GM19452 (cell line): ENCODE results near the gene B4GALNT4.
"Not testable (repeated sequence)": the region's sequence is repeated elsewhere in the genome, so short reads cannot be mapped to it uniquely, and the experiment has no call there.

Experiments
- ATAC-seq: cut with Tn5 transposase; IDR thresholded peaks from one replicate; pipeline ENCODE4 v1.9.1; 2021; ENCODE audit not compliant: unreplicated experiment

The B4GALNT4 gene

DNA sequence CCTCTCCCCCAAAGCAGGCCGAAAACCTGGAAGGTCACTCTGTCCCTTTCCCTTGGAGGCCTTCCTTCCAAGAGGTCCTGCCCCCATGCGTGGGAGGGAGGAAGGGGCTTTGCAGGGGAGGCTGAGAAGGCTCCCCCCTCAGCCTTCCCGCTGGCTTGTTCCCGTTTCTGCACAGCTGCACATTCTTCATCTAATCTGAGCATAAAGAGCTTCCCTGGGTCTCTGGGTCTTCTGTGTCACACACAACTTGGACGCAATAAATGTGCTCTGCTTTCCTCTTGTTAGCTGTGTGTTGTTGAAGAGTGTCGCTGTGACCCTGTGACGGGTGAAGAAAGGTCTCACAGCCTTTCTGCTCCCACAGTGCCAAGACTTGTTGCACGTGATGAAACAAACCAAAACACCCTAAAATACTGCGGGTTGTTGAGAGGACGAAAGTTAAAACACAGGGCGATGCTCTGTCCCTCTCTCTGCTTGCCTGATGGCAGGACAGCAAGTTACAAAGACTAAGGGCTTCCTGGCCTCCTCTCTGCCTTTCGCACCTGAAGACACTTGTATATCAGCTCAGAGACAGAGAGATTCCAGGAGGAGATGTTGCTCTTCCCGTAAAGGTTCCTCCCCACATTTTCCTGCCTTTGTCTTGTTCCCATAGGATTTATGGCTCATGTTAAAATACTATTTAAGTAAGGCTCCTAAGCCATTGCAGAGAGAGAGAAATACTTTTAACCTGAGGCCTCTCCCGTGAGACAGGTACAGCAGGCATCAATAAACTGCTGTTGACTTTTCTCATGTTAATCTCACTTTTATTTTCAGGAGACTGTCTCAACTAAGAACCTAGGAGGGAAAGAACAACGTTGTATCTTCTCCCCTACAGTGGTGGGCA lies 33.3 kb upstream of the B4GALNT4 start:
- no peak for ATAC-seq

DNA sequence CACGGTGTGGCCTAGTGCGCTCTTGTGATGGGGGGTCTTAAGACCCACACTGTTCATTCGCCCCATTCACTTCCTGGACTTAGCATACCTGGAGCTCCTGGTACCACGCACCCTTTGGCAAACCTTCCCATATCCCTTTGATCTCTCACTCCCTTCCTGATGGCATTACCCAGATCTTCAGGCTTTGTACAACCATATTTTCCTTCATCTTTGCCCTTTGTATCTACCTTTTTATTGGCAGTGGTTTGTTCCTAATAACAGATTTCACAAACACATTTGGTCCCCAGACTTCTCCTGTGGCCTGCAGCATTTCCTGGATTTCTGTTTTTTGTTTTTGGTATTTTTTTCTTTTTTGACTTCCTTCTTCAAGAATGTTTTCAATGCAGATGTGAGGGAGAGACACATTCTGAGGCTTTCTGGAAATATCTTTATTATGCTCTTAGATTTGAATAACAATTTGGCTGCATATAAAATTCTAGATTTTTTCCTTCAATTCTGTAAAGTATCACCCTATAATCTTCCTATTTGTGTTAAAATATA lies 32.6 kb upstream of the B4GALNT4 start:
- no peak for ATAC-seq

DNA sequence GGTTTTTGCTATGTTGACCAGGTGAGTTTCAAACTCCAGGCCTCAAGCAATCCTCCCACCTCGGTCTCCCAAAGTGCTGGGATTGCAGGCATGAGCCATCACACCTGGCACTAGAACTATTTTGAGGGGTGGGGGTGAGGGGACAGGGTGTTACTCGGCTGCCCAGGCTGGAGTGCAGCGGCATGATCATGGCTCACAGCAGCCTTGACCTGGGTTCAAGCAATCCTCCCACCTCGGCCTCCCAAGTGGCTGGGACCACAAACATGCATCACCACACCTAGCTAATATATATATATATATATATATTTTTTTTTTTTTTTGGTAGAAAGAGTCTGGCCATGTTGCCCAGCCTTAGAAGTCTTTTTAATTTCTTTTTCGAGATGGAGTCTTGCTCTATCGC lies 31.6 kb upstream of the B4GALNT4 start:
- ATAC-seq = no peak

DNA sequence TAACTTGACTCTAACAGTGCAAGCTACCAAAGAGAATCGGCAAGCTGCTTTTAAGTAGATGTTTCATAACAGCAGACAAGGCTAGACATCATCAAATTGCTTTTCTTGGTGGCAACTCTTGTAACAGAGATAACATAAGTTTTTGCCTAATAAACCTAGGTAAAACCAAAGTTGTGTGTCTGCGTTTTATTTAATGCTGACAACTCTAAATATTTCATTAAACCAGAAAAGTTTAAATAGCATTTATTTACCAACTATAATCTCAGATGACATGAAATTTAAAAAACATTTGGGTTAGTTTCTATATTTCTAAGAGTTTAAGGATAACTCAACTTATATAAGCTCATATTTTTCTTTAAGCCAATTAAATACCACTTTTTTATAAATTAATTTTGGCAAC lies 29.3 kb upstream of the B4GALNT4 start:
- no peak for ATAC-seq

DNA sequence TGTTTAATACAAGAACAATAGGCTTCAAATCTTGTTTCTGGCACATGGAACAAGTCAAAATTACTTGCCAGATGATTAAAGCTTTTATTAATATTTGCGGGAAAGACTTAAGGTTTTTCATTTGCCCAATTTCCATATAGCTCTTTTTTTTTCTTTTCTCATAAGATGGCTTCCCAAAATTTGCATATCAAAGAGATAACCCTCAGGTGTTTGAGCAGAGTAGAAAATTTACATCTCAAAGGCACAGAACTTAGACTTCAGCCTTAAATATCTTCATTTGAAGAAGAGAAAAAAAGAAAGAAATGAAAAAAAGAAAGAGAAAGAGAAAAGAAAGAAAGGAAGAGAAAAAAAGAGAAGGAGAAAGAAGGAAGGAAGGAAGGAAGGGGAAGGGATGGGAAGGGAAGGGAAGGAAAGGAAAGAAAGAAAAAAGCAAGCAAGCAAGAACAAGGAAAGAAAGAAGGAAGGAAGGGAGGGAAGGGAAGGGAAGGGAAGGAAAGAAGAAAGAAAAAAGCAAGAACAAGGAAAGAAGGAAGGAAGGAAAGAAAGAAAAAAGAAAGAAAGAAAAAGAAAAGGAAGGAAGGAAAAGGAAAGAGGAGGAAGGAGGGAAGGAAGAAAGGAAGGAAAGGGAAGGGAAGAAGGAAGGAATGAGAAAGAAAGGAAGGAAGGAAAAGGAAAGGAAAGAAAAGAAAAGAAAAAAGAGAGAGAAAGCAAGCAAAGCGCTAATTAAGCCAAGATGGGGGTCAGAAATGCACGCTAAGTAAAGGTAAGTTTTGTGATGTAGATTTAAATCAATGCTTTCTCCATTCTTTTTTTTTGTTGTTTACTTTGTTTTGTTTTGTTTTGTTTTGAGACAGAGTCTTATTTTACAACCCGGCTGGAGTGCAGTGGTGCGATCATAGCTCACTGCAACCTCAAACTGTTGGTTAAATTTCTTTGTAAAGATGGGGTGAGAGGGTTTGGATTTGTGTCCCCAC lies 28.5 kb upstream of the B4GALNT4 start:
- ATAC-seq = no peak

DNA sequence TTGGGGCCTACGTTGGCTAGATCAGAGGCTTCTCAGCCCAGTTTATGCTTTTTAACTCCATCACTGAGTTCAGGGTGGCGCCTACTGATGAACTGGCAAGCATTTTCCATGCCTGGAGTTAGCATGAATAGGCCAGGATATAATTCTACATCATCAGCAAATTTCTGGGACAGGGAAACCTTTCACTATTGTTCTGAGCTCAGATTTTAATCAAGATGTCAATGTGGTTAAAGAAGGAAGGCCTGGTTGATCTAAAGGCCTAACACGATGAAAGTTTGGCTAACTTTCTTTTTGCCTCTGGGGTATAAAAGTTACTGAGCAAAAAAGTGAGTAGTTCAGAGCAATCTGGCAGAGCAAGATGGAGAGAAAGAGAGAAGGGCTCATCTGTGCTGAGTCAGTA lies 27.0 kb upstream of the B4GALNT4 start:
- no peak for ATAC-seq

DNA sequence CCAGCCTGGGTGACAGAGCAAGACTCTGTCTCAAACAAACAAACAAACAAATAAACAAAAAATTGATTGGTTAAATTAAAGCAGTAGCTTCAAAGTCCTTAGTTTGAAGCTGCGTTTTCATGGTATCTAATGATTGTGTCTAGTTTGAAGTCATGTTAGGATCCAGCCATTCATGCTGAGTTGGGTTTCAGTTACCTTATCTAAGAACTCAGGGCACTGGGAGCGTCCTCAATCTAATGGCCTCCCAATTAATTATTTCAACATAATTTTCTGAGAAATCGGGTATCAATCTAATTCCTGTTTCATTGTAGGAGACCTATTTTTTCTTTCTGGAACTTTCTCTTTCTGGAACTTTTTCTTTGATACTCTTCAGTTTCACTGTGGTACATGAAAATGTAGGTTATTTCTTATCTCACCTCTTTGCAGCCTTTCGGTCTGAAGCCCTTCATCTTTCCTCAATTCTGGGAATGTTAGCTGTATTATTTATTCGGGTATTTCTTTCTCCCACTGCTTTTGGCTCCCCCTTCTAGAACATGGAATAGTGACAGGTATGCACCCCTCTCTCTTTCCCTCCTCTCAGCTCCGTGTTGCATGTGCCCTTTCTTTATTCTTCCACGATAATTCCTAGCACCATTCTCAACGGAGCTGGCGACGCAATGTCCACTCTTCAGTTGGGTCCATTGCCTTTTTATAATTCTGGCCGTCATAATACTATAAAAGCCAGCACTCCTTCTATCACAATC lies 24.3 kb upstream of the B4GALNT4 start:
- no peak for ATAC-seq

DNA sequence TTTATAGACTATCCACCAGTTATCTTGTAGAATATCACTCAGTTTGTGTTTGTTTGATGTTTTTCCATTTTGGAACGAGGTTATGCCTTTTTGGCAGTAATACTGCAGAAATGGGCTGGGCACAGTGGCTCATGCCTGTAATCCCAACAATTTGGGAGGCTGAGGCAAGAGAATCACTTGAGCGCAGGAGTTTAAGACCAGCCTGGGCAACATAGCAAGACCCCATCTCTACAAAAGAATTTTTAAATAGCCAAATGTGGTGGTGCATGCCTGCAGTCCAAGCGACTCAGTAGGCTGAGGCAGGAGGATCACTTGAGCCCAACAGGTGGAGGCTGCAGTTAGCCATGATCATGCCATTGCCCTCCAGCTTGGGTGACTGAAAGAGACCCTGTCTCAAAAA lies 22.8 kb upstream of the B4GALNT4 start:
- no peak for ATAC-seq

DNA sequence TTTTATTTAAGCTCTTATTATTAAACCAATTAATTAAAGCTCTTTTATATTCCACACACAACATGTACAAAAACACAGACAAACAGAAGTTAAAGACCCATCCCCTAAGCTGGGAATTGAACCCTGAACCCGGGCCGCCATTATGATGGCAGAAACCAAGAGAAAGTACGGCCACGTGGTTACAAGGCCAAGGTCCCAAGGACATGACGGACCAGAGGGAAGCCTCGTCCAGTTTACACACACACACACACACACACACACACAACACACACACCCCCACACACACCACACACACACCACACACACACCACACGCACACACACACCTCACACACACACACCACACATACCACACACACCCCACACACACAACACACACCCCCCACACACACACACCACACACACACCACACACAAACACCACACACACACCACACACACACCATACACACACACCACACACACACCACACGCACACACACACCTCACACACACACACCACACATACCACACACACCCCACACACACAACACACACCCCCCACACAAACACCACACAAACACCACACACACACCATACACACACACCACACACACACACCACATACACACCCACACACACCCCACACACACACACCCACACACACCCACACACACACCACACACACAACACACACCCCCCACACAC lies 19.9 kb upstream of the B4GALNT4 start:
- not testable (repeated sequence) for ATAC-seq

DNA sequence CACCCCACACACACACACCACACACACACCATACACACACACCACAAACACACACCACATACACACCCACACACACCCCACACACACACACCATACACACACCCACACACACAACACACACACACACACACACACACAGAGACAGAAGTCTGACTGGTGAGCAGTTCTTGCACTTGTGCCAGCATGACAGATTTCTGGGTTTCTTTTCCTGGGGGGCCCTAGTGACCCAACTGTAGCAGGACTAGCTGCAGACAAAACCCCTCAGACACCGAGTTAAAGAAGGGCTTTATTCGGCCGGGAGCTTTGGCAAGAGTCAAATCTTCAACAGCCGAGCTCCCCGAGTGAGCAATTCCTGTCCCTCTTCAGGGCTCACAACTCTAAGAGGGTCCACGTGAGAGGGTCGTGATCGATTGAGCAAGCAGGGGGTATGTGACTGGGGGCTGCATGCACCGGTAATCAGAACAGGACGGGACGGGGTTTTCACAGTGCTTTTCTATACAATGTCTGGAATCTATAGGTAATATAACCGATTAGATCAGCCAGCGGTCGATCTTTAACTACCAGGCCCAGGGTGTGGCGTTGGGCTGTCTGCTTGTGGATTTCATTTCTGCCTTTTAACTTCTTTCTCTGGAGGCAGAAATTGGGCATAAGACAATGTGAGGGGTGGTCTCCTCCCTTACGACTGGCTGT lies 19.1 kb upstream of the B4GALNT4 start:
- not testable (repeated sequence) for ATAC-seq

DNA sequence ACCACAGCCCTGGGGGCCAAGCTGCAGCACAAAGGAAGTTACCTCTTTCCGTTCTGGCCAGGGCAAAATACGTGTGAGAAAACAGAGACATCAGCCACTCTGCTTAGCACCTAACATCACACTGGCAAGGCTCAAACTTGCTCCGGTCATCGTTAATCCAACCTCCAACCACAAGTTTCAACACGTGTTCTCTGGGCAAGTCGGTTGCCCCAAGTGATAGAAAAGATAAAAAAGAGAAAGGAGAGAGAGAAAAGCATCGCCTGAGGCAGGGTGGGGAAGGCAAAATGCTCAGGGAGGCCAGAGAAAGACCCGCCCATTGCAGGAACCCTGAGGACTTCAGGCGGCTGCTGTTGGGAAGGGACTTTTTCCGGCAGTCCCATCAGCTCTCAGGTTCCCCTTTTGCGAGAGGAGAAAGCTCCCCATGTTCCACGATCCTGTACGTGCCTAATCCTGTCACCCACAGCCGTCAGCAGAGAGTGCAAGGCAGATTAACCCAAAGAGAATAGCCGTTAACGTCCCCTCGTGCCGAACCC lies 18.5 kb upstream of the B4GALNT4 start:
- ATAC-seq = no peak

DNA sequence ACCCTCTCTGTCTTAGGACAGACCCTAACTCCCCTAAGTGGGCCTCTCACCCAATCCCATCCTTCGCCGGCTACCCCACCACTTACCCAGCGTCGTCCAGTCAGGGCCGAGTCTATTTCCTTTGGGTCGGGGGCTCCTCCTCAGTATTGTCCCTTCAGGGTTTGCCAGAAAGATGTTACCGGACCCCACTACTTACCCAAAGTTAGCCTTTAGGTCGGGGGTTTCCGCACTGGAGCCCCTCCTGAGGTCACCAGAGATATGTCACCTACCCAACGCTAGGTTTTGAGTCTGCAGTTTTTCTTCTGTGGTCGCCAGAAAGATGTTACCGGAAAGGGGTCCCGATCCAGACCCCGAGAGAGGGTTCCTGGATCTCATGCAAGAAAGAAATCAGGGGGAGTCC lies 17.9 kb upstream of the B4GALNT4 start:
- ATAC-seq = no peak

DNA sequence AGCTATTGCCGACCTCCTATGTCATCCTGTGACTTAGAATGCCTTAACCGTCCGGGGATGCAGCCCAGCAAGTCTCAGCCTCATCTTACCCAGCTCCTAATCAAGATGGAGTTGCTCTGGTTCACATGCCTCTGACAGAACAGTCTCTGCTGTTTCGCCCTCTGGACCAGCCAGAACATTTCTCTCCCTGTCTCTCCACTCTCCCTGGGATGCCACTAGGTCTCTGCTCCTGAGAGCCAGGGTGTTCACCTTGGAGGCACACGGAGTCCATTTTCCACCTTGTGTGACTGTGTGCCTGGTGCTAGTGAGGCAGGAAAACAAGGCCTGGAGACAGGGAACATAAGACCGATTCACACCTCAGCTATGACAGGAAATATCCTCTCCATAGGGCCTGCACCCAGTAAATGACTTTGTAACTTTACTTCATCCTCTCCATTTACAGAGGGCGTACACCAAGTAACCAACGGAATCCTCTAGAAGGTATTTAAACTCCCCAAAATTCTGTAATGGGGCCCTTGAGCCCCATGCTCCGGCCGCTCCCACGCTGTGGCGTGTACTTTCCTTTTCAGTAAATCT lies 16.8 kb upstream of the B4GALNT4 start:
- no peak for ATAC-seq

DNA sequence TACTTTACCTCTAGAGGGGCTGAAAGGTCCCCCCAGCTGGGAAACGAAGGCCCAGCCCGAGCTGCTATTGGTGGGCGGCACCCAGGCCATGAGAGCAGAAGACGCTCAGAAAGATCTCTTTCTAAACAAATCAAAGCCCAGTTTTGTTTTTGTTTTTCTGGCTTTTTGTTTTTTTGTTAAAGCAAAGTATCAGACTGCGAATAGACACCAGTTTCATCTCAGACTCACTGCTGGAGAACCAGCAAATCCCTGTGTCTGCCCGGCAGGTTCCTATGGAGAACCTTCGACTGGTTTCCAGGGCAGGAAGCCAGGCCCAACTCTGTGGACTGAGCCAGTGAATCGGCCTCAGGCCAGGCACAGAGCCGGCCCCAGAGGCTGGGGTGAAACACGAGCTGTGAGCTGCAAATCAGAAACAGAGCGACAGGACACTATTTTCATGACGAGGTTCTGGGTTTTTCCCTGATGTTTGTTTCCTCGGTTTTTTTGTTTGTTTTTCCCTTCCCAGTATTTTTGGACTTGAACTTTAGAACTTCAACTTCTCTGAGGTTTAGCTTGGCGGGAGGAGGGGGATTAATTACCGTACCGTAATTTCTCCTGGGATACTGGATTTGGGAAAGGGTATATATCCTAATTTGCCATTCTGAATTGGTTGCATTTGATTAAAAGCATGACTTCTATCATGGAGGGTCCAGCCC lies 16.0 kb upstream of the B4GALNT4 start:
- ATAC-seq = no peak

DNA sequence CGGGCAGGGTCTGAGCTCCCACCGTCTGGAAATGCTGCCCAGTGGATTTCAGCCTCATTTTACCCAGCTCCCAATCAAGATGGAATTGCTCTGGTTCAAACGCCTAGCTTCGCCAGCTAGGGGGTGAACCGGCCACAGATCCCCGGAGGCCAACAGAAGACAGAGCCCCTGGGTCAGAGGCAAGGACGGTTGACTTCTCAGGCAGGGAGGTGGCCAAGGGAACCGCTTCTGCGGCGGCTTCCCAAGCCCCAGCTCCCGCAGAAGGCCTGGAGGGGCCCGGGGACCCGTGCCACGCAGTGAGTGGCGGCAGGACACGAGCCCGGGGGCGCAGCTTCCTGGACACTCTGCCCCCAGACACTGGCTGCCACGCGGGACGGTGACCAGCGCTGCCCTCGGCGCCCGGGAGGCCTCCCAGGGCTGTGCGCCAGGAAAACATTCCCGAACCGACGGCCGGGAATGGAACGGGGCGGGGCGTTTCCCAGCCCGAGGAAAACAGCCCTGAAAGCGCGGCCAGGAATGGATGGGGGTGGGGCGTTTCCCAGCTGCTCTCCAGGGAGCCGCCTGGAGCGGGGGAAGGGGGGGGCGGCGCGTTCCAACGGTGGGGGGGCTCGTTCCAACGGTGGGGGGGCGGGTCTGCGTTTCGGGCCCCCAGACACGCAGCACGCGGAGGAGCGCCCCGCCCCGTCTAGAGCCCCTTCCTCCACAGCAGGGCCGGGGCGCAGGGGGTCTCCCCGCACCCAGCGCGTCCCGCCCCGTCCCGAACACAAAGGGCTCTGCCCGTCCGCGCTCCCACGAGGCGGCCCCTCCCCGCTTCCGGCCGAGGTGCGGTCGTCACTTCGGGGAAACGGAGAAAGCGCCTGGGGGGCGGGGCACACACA lies 13.5 kb upstream of the B4GALNT4 start:
- no peak for ATAC-seq

DNA sequence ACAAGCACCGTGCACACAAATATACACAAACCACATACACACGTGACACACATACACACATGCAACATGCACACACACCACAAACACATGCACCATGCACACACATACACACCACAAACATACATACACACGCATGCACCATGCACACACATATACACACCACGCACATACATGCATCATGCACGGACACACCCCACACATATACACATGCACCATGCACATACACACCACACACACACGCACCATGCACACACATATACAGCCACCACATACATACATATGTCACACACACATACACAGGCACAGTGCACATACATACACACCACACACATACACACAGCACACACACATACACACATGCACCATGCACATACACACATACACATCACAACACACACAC lies 12.7 kb upstream of the B4GALNT4 start:
- no peak for ATAC-seq

DNA sequence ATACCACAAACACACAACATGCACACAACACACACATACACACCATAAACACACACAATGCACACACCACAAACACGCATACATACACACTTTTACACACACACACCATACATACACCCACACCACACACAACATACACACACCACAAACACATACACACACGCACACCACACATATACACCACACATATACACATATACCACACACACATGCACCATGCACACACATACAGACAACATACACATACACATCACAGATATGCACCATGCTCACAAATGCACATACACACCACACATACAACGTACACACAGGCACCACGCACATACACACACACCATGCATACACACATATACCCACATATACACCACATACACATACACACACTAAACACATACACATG lies 11.7 kb upstream of the B4GALNT4 start:
- no peak for ATAC-seq
